GM21515 (cell line): Measurements from ENCODE around the gene ALPI.
"Not testable (repeated sequence)": the region's sequence is repeated elsewhere in the genome, so short reads cannot be mapped to it uniquely, and the experiment has no call there.

Experiments used
- ATAC-seq: cut with Tn5 transposase; IDR thresholded peaks from one replicate; pipeline ENCODE4 v1.9.1; 2021; ENCODE audit not compliant: unreplicated experiment

The ALPI gene

DNA sequence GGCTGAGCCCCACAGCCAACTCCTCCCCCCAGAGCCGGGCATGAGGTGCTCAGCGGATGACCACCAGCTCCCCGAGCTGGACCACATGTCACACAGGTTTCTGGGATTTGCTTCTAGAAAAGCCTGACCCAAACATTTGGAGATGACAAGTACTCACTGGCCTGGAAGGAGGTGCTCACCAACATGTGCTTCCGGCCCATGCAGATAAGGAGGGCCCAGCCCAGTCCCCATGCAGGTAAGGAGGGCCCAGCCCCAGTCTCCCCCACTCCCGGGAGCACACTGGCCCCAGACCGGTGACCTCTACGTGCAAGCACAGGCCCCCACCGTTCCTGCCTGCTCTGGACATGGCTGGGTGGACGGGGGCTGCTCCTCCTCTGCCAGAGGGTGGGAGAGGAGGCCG is 14.0 kb upstream of the ALPI start:
- ATAC-seq: not testable (repeated sequence)

DNA sequence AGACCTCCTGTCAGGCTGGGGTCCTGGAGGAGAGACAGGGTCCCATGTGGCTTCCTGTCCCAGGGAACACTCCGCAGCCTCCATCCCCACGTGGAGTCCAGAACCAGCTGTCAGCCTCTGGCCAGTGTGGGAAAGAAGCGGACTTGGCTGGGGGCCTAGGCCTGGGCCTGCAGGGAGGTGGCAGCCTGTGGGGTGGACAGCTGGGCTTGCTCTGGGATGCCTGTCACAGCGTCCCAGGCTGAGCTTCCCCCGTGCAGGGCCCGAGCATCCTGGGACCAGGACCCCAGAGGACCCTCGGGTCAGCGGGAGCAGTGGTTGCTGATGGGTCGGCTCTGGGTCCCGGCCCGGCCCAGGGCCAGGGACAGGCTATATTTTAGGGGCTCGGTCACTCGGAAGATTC is 13.5 kb upstream of the ALPI start:
- not testable (repeated sequence) for ATAC-seq

DNA sequence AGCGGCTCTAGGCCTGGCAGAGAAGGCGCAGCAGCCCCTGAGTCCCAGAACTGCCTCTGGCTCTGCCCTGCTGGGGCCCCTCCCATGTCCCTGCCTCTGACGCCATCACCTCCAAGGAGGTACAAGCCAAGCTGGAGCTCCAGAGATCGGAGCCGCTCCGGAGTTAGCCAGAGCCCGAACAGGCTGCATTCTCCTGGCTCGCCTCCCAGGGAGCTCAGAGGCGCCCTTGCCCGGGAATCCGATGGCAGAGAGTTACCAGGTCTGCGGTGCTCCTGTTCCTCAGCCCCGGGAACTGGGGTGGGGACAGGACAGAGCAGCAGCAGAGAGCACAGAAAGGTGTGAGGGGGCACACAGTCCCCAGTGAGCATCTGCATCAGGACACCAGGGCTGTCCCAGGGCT is 12.9 kb upstream of the ALPI start:
- ATAC-seq: not testable (repeated sequence)

GRCh38 chr2:232443669-232444408 is 12.1 kb upstream of the ALPI start:
- not testable (repeated sequence) for ATAC-seq

GRCh38 chr2:232444409-232445148 is 11.4 kb upstream of the ALPI start:
- ATAC-seq: no peak

GRCh38 chr2:232445149-232445885 is 10.6 kb upstream of the ALPI start:
- not testable (repeated sequence) for ATAC-seq

- ATAC-seq: not testable (repeated sequence)
Measured at GRCh38 chr2:232446266-232446777, 9.6 kb upstream of the ALPI start.

GRCh38 chr2:232447091-232447620 is 8.8 kb upstream of the ALPI start:
- ATAC-seq: no peak

GRCh38 chr2:232447638-232448303 is 8.2 kb upstream of the ALPI start:
- ATAC-seq: no peak

DNA sequence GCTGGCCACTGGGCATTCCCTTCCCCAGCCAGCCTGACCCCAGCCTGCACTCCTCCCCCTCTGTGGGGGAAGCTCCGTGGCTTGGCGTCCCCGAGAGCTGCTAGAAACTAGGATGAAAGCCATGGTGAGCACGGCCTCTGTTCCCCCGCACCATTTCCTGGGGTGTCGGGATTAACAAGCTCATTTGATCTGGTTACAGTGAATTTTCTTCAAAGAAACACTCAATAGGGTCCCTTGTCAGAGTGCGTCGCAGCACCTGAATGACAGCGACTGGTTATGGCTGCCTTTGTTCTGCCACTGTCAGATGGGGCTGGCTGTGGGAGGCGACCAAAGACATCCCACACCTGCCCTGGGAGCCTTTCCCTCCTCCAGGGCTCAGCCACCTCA is 7.7 kb upstream of the ALPI start:
- ATAC-seq: no peak

DNA sequence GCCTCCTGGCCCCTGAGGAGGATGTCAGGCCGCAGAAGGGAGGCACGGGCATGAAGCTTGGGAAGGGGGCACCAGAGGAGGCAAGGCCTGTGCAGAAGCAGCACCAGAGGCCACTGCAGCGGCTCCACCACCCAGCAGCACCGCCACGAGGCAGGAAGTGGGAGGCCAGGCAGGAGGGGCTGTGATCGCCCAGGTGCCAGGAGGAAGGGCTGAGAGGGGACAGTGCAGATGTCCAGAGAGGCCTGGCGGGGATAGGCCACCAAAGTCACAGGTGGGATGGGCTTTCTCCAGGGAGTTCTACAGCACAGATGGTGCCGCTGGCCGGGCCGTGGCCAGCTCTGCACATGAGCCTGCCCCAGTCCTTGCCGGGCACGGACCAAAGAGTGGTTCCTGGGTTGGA is 6.0 kb upstream of the ALPI start:
- ATAC-seq: no peak

DNA sequence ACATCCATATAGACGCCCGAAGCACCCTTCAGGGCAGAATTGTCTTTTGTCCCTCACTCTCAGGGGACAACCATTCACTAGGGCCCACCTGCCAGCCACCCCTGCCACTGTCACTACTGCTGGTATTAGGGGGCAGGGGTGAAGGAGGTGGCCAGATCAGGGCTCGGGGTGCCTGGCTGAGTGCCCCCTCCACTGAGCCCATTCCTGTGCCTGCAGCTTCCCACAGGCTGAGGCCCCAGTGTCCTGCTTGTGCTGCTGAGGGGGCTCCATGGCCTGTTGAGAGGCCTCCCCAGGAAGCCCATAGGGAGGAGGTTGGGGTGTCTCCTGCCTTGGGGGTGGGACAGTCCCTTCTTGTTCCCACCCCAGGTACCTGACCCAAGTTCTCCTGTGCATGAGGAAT is 4.3 kb upstream of the ALPI start:
- not testable (repeated sequence) for ATAC-seq

GRCh38 chr2:232454630-232455029 is 1.3 kb upstream of the ALPI start:
- ATAC-seq: no peak

GRCh38 chr2:232456296-232457120 is 555 bp downstream of the ALPI start:
- no peak for ATAC-seq

- no peak for ATAC-seq
Measured at GRCh38 chr2:232457121-232458011, 1.4 kb downstream of the ALPI start.

DNA sequence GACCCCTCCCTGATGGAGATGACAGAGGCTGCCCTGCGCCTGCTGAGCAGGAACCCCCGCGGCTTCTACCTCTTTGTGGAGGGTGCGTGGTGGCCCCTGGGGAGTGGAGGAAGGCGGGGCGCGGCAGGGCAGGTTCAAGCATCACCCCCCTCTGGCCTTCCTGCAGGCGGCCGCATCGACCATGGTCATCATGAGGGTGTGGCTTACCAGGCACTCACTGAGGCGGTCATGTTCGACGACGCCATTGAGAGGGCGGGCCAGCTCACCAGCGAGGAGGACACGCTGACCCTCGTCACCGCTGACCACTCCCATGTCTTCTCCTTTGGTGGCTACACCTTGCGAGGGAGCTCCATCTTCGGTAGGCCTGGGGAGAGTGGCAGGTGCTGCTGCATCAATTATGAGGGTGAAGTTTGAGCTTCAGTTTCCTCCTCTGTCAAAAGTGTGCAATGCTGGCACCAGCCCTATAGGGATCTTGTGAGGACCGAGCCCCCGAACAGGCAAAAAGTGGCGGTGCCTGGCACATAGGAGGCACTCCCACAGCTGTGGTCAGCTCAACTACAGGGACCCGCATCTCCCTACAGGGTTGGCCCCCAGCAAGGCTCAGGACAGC is 2.2 kb downstream of the ALPI start:
- ATAC-seq: no peak

DNA sequence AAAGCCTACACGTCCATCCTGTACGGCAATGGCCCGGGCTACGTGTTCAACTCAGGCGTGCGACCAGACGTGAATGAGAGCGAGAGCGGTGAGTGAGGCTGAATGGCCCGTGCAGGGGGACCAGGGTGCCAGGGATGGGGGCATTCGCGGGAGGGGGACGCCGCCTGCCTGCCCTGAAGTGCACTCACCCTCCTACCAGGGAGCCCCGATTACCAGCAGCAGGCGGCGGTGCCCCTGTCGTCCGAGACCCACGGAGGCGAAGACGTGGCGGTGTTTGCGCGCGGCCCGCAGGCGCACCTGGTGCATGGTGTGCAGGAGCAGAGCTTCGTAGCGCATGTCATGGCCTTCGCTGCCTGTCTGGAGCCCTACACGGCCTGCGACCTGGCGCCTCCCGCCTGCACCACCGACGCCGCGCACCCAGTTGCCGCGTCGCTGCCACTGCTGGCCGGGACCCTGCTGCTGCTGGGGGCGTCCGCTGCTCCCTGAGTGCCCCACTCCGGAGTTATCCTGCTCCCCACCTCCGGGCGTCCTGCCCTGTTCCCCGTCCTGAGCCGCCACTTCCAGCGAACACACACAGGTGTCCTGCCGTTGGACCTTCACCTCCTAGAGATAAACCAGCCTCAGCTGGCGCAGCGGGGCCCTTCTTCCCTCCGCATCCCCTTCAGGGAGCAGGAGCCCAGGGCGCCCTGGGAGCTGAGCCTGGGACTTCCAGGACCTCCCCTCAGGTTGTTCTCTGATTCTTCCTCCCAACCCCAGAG is 2.9 kb downstream of the ALPI start:
- ATAC-seq: no peak
